Amygdala (tissue), 56 donors: ENCODE data around the gene CTSZ.
A peak's percentile ranks its signal among the peaks of the same experiment; 100 is the strongest.
"Not testable (repeated sequence)": the region's sequence is repeated elsewhere in the genome, so short reads cannot be mapped to it uniquely, and the experiment has no call there.

Experiments
- DNase-seq, 56 donors: peaks; one replicate each; lab custom pipeline; 2025; lab: John Stamatoyannopoulos, UW

CTSZ gene

DNA sequence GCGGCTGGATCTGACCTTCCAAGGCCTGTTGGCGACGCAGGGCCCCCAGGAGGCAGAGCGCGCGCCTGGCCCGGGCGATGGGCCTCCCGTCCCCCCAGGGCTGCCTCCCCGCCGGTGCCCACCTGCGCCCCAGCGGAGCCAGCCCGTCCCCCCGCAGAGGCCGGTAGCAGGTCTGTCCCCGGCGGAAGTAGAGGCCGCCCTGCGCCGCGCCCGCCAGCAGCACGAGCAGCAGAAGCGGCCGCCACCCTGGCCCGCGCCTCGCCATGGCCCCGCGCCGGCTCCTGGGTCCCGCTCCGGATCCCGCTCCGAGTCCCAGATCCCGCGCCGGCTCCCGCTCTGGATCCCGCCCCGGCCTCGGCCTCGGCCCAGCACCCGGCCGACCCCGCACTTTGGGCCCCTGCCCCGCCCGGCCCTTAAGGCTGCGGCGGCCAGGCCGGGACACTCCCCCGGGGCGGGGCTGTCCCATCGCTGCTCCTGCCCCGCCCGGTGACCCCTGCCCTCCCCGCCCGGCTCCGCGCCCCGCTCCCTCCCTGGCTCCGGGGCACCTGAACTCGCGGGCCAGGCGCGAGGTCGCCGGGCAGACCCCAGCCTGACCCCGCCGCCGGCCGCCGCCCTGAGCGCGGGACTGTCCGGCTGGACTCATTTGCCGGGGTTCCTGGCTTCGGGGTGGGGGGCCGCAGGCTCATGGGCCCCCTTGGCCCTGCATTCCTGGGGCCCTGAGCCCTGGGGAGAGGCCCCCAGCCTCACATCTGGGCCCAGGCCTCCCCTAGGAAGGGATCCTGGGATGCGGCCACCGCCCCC is at the start of gene CTSZ:
CTSZ (minus strand) TSS at position 391 of the 801 bp plus-strand sequence; CDS start at position 265, 126 bp downstream.
- peak in 5 of 56 donors; percentile 15 to 55 (median 30) for DNase-seq

DNA sequence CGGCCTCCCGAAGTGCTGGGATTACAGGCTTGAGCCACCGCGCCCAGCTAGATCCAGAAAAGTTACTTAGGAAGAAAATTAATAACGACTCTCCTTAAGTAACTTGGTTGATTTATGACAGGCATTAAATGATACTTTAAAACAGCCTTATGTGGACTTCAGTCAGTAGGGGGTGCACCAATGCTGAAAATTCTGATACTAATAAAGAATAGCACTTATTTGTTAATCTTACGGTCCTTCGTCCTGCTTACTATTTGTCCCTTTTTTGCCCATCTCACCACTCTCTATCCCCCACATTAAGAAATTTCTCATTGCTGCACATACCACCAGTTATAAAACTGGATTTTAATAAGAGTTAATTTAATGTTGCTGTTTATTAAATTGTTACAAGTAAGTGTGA is 48.2 kb upstream of the CTSZ start:
- peak in 1 of 56 donors; percentile 12 for DNase-seq

- no peak for DNase-seq
Observed at GRCh38 chr20:59051666-59052185, 44.7 kb upstream of the CTSZ start.

DNA sequence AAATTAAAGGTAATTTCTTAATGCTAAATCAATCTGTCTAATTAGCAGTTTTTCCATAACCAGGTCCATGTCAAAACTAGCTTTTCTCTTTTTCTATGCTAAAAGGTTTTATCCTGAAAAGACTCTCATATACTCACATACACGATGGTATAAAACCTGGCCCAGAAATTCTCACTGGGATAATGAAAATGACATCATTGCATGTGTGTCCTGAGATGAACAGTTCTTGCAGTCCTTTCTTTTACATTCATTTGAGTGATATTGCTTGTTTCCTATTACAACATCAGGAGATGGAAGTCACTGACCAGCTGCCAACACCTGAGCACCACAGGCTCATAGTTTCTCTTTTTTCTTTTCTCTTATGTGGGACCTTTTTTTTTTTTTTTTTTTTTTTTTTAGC is 43.4 kb upstream of the CTSZ start:
- no peak for DNase-seq

DNA sequence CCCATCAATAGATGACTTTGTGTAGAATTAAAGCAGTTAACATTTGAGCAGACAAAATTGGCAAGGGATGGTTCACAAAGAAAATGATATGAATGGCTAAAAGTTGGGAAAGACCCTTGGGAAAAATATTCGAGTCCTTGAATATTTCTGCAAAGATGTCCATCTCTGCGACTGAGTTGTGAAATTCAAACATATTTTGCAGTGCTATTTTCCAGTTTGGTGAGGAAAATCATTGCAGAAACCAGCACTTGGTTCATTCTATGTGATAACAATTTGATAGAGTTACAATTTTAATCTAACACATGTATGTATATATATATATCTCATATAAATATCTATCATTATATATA is 41.6 kb upstream of the CTSZ start:
- no peak for DNase-seq

DNA sequence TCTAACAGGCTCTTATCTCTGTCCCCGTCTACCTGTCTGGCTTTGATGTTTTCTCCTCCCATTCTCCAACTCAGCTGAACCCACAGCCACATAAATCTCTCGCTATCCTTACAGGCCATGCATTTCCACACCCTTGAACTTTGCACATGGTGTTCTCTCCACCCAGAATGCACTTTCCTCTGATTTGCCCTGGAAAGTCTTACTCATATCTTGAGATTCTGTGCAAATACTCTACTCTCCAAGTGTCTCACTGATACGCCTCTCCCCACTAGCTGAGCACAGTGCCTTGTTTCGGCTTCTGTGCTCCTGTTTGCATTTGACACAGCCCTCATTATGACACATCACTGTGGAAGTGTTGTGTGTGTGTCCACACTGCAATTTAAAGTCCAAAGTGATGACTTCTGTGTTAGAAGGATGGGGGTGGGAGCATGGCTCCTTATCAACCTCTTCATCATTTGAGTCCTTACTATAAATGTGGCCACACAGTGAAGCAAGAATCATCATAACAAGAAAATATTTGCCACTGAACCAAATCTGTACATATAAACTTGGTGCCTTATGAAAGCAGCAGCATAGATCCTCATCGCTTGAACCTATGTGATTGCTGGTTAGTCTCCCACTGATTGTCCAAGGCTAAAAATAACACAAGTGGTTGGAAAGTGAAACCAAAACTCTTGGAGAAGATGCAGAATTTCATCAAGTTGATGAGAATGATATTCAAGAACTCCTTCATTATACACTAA is 41.1 kb upstream of the CTSZ start:
- no peak for DNase-seq

- DNase-seq: no peak
Observed at GRCh38 chr20:59046862-59047261, 39.8 kb upstream of the CTSZ start.

GRCh38 chr20:59044796-59045195 is 37.7 kb upstream of the CTSZ start:
- DNase-seq: no peak

- no peak for DNase-seq
Observed at GRCh38 chr20:59044295-59044694, 37.2 kb upstream of the CTSZ start.

- DNase-seq: no peak
Observed at GRCh38 chr20:59043698-59044097, 36.6 kb upstream of the CTSZ start.

- peak; percentile 41 to 95 (median 81) for DNase-seq
Observed at GRCh38 chr20:59042796-59043631, 36.0 kb upstream of the CTSZ start.

DNA sequence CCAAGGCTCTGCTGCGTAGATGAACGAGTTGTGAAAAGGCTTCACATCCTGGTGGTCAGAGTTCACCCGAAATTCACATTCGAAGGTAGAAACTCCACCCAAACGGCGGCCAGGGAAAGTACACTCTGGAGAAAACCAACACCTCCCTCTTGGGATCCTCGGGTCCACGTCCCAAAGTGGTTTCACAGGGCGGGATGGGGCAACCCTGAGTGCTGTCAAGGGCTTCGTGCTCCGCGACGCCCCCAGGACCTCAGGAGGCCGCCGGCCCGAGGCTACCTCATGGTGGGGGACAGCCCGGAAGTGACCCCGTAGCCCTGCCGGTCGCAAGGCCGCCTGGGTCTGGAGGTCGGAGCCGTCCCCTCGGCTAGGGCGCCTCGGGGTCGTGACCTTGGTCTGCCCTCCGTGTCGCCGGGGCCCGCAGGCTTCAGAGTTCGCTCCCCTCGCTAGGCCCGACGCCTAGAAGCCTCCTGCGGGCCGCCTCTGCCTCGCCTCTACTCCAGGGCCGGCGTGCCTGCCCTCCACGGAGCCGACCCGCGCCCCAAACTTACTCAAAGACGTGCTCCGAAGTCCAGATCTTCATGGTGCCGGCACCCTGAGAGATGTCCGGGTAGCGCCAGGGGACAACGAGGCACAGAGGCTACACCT is 35.2 kb upstream of the CTSZ start, which contains the start of gene PRELID3B:
PRELID3B (minus strand) TSS at position 636 of the 645 bp plus-strand sequence; CDS start at position 580, 56 bp downstream.
- DNase-seq: peak in 1 of 56 donors; percentile 57

- DNase-seq: not testable (repeated sequence)
Observed at GRCh38 chr20:59041487-59041886, 34.4 kb upstream of the CTSZ start.

GRCh38 chr20:59040667-59041066 is 33.6 kb upstream of the CTSZ start:
- no peak for DNase-seq

DNA sequence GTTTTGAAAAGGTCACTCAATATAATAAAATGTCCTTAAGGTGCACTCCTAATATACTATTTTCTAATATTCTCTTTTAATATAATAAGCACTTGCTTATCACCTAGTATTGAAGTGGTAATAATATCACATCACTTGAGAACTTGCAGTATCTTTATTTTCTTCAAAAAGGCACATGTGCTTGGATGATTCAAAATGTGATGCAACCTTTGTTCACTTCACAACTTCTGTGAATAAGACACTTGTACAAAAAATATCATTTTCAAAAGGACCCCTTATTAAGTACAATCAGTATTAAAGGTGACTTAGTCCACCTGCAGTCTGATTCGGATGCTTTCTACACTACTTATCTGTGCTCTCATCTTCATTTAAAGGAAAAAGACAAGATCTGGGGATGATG is 32.2 kb upstream of the CTSZ start:
- DNase-seq: no peak

DNA sequence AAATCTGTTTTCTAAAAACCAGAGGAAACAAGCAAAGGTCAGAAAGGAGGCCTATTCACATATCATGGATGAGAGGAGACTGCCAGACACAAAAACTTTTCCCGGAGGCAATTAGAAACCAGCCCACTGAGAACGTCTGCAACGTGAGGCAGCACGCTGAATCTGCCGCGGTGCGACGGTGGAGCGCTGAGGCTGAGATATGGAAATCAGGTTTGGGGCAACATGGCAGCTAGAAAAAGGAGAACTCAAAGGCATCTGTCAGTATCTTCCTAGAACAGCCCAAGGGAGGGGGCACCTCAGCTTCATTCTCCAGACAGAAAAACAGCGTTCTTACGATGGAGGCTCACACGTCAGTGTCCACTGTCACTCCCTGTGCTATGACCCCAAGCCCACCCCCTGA is 30.3 kb upstream of the CTSZ start:
- DNase-seq: no peak

GRCh38 chr20:59035381-59035780 is 28.3 kb upstream of the CTSZ start:
- no peak for DNase-seq

DNA sequence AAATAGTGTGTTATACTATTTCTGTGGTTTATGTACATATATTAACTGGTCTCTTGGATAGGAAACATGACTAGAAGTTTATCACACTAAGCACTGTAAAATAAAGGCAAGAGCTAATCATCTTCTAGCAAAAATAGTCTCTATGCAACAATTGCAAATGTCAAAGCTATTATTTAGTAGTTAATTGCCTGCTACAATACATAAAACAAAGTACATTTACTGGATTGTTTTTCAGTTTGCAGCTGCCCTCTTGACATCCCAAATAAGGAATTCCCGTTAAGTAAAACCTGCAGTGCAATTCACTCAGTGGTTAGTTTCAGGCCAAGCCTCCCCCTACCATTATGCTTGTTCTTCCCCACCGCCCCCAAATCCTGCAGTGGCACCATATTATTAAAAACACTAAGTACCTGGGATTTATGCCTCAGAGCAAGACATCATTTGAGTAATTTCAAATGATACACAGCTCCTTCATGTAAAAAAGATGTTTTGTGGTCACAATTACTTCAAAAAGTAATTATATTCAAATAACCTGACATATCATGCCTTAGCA is 26.6 kb upstream of the CTSZ start:
- no peak for DNase-seq

GRCh38 chr20:59033093-59033492 is 26.0 kb upstream of the CTSZ start:
- DNase-seq: no peak

- peak in 3 of 56 donors; percentile 46 to 71 (median 66) for DNase-seq
Observed at GRCh38 chr20:59032713-59033059, 25.6 kb upstream of the CTSZ start.
